BJ (cell line): ENCODE measurements around the gene OXSR1. TPM values are rescaled to one million over a fixed set of nuclear protein-coding genes. Genes with fewer than 3 reads are reported as not detected.
"Not testable (repeated sequence)": the region's sequence is repeated elsewhere in the genome, so short reads cannot be mapped to it uniquely, and the experiment has no call there.

Source experiments
- CTCF ChIA-PET: fragments of 350-600 bp; formaldehyde crosslinking; extraction: SDS; loops from one replicate; lab custom pipeline; 2021; ENCODE audit warnings: antibody characterized with exemption, inconsistent platforms; lab: Yijun Ruan, JAX
- POLR2A ChIA-PET: fragments of 300-600 bp; sonication (Branson Sonifier 250); formaldehyde crosslinking; extraction: SDS; loops from one replicate; lab custom pipeline; 2021; ENCODE audit warnings: antibody characterized with exemption; lab: Charles Lee
- DNase-seq: peaks from one replicate; pipeline ENCODE4 v3.0.0-alpha.2; 2011; ENCODE audit warnings: low read depth
- H3K27me3 ChIP-seq: 2 replicates; pipeline ENCODE4 v1.6.0; 2011; ENCODE audit warnings: low read length; ENCODE audit not compliant: control insufficient read depth, insufficient read depth
- H3K36me3 ChIP-seq: 2 replicates; pipeline ENCODE4 v1.5.1; 2011; ENCODE audit warnings: low read length; ENCODE audit not compliant: control insufficient read depth, insufficient read depth
- H3K4me3 ChIP-seq: 2 replicates; pipeline ENCODE4 v1.5.1; 2011; ENCODE audit warnings: low read depth, mild to moderate bottlenecking, control low read depth, low read length
- polyA plus RNA-seq: library from polyadenylated mRNA; depleted of rRNA; stranded (reverse); fragments of >200 nt; gene quantifications from 2 replicates; pipeline ENCODE4 v1.2.3, GENCODE V29; 2011
- TF ChIP-seq, protein P1 (sequence below): IDR thresholded peaks from 2 replicates; pipeline ENCODE4 v1.5.1; 2011; ENCODE audit warnings: low read depth, mild to moderate bottlenecking, control low read depth, inconsistent platforms, low read length, moderate library complexity; ENCODE audit not compliant: insufficient read depth

Gene OXSR1
- polyA plus RNA-seq, 1 experiment = 27.6 TPM

DNA sequence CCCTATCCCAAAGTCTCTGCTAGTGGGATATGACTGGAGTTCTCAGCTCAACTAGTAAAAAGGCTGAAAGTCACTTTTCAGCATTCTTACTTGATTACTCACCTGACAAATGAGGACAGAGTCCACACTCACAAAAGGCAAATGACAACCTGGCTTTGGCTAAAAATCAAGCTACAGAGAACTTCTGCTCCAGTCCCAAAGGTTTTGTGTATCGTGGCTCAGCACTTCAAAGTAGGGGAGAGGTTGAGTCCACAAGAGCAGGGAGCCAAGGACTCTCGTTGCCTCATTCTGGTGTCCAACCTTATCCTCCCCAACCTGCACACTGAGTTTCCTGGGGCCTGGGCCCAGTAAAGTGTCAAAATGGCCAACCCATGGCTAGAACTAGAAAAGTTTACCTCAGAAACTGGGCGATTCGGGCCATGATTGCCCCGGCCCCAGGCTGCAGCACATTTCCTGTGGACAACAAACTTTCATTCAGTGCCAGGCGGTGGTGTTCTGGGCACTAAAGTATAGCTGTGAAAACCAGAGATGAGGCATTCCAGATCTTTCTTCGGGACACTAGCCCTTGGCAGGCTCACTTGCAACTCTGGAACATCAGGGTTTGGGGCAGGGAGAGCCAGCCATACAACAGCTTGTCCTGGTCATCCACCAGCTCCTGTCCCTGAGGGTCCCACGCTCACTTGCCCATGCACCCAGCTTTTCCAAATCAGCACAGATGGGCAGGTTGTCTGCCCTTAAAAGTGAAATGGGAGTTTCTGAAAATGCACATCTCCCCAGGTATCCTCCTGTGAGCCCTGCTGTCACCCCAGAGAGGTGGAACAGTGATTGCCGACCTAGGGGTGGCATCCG lies 31.6 kb upstream of the OXSR1 start:
- TF ChIP-seq, protein P1, sequence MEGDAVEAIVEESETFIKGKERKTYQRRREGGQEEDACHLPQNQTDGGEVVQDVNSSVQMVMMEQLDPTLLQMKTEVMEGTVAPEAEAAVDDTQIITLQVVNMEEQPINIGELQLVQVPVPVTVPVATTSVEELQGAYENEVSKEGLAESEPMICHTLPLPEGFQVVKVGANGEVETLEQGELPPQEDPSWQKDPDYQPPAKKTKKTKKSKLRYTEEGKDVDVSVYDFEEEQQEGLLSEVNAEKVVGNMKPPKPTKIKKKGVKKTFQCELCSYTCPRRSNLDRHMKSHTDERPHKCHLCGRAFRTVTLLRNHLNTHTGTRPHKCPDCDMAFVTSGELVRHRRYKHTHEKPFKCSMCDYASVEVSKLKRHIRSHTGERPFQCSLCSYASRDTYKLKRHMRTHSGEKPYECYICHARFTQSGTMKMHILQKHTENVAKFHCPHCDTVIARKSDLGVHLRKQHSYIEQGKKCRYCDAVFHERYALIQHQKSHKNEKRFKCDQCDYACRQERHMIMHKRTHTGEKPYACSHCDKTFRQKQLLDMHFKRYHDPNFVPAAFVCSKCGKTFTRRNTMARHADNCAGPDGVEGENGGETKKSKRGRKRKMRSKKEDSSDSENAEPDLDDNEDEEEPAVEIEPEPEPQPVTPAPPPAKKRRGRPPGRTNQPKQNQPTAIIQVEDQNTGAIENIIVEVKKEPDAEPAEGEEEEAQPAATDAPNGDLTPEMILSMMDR = no peak
- Histone ChIP-seq H3K36me3 (peaks cover 30% of the 10 kb centered on the region), H3K4me3 (no peak overlapping the region), H3K27me3 (no peaks in the 10 kb centered on the region)
- ChIA-PET POLR2A (no interaction called here), CTCF (interaction anchor here (0.6 to 1.5 kb wide), 4 partner anchors 22 to 242 kb away, joined by 3 to 6 read pairs (median 4); no protein-coding TSS in a partner anchor)
- DNase-seq = no peak

GRCh38 chr3:38134517-38135143 lies 30.7 kb upstream of the OXSR1 start:
- POLR2A ChIA-PET, DNase-seq, H3K27me3 ChIP-seq, H3K4me3 ChIP-seq: not testable (repeated sequence)
- H3K36me3 ChIP-seq = peaks cover 23% of the 10 kb centered on the region
- CTCF ChIA-PET = interaction anchor here (1.5 kb wide), 1 partner anchor 164 kb away, joined by 6 read pairs; no protein-coding TSS in a partner anchor

GRCh38 chr3:38135621-38136277 lies 29.6 kb upstream of the OXSR1 start:
- not testable (repeated sequence) for DNase-seq, H3K27me3 ChIP-seq
- ChIA-PET POLR2A (interaction anchor here (1.6 kb wide), 1 partner anchor 29 kb away, joined by 7 read pairs; the partner anchor contains the start of gene OXSR1), CTCF (interaction anchor here (1.2 kb wide), 1 partner anchor 210 kb away, joined by 3 read pairs; no protein-coding TSS in a partner anchor)
- peak overlapping the region; percentile 72 for H3K4me3 ChIP-seq
- H3K36me3 ChIP-seq = peaks cover 20% of the 10 kb centered on the region

- ChIA-PET POLR2A (interaction anchor here (1.6 kb wide), 1 partner anchor 29 kb away, joined by 7 read pairs; the partner anchor contains the start of gene OXSR1), CTCF (interaction anchor here (1.2 kb wide), 1 partner anchor 209 kb away, joined by 3 read pairs; no protein-coding TSS in a partner anchor)
- TF ChIP-seq, protein P1 = no peak
- DNase-seq = no peak
- peak overlapping the region; percentile 72 for H3K4me3 ChIP-seq
- H3K36me3 ChIP-seq = peaks cover 19% of the 10 kb centered on the region
- no peaks in the 10 kb centered on the region for H3K27me3 ChIP-seq
These were observed 29.0 kb upstream of the OXSR1 start for GRCh38 chr3:38136393-38136776.

GRCh38 chr3:38136777-38137614 lies 28.3 kb upstream of the OXSR1 start, which contains the start of gene ACAA1:
TSS of gene ACAA1 (minus strand) at chr3:38137127. CDS start at chr3:38137035, 92 bp downstream.
- peak; percentile 97 for DNase-seq
- CTCF ChIA-PET = interaction anchor here (0.6 to 1.3 kb wide), 5 partner anchors 101 to 209 kb away, joined by 3 read pairs; no protein-coding TSS in a partner anchor
- TF ChIP-seq, protein P1 = no peak
- Histone ChIP-seq H3K27me3 (no peaks in the 10 kb centered on the region), H3K36me3 (peaks cover 19% of the 10 kb centered on the region), H3K4me3 (peak within 1 kb of the TSS; percentile 72)
- POLR2A ChIA-PET = interaction anchor here (0.7 to 1.6 kb wide), 4 partner anchors 28 to 1057 kb away, joined by 3 to 7 read pairs (median 3); partner anchors contain the start of gene OXSR1
